PFSK-1 (cell line): ENCODE results near the gene TTLL12.

Experiments used
- FOXP2 ChIP-seq: optimal IDR thresholded peaks from 2 replicates; pipeline ENCODE3; 2011; ENCODE audit warnings: borderline replicate concordance, control low read depth, inconsistent platforms; ENCODE audit not compliant: insufficient read depth; ENCODE audit errors: extremely low read length, extremely low read depth
- POLR2AphosphoS5 ChIP-seq: IDR thresholded peaks from 2 replicates; pipeline ENCODE4 v1.6.1; 2012; ENCODE audit warnings: low read depth, mild to moderate bottlenecking, control low read depth, low read length, moderate library complexity
- REST ChIP-seq, 2 experiments: IDR thresholded peaks; 2 replicates each; pipeline versions ENCODE4 v1.6.1 to v1.8.0; 2011 to 2012; ENCODE audit warnings: low read depth in 2 of 2, low read length in 2 of 2, control low read depth in 1 of 2, inconsistent platforms in 1 of 2, mild to moderate bottlenecking in 1 of 2, moderate library complexity in 1 of 2; ENCODE audit not compliant: insufficient read depth in 1 of 2
- SIN3A ChIP-seq: IDR thresholded peaks from 2 replicates; pipeline ENCODE4 v1.6.1; 2012; ENCODE audit warnings: mild to moderate bottlenecking, low read length, moderate library complexity, borderline replicate concordance; ENCODE audit not compliant: insufficient read depth
- TAF1 ChIP-seq: IDR thresholded peaks from 2 replicates; pipeline ENCODE4 v1.6.1; 2012; ENCODE audit warnings: low read length, control low read depth, borderline replicate concordance; ENCODE audit not compliant: insufficient read depth

Gene TTLL12

DNA sequence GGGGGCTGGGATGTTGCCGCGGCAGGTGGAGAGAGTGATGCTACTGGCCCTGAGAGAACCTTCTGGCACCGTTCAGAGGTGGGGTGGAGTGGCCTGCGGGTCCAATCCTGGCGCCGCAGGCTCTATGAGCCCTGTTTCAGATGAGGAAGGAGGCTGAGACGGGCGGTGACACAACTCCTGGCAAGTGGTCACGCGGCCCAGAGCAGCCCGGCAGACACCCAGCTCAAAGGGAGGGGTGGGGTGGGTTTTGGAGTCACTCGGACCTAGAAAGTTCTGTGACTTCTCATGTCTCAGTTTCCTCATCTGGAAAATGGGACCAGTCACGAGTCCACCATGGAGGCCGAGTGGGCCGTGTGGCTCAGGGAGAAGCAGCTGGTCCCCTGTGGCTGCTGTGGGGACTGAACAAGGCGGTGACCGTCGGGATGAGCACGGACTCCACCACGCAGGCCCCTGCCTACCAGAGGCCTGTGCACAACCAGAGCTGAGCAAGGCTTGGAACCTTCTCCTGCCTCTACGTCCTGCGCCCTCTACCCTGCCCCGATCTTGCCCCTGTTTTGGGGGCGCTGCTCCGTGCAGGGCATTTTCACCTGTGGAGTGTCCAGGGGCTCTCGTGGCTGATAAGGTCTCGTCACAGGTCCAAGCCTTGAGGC lies 31.9 kb downstream of the TTLL12 start:
- no peak for TF ChIP-seq SIN3A

DNA sequence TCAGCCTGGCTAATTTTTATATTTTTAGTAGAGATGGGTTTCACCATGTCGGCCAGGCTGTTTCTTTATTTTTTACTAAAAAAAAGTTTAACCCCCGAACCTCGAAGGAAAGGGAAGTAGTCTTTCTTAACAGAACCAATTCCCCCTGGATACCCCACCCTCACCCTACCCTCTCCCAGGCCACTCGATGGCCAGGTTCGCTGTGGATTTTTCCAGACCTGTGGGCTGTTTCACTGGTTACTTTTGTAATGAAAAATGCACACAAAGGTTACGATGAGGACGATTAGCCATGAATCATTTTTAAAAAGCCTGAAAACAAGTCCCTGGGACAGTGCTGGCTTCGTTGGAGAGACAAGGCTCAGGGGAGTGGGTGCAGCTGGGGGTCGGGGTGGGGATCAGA lies 33.0 kb downstream of the TTLL12 start:
- TF ChIP-seq REST (IDR thresholded peaks at IDR 0.05; ENCODE audit: insufficient read depth in 1 of 2, low read depth in 2 of 2, low read length in 2 of 2) (no peak), SIN3A (no peak), POLR2AphosphoS5 (no peak)

- TF ChIP-seq REST (IDR thresholded peaks at IDR 0.05; ENCODE audit: insufficient read depth in 1 of 2, low read depth in 2 of 2, low read length in 2 of 2), result no peak
- no peak for TF ChIP-seq POLR2AphosphoS5
- no peak for TF ChIP-seq TAF1
- TF ChIP-seq FOXP2, result no peak
- TF ChIP-seq SIN3A, result no peak; the same call in 1 of the 2 replicates
Observed at GRCh38 chr22:43152357-43153071, 34.4 kb downstream of the TTLL12 start.

- TF ChIP-seq TAF1 (no peak), FOXP2 (no peak), POLR2AphosphoS5 (no peak), SIN3A (no peak), REST (IDR thresholded peaks at IDR 0.05; ENCODE audit: insufficient read depth in 1 of 2, low read depth in 2 of 2, low read length in 2 of 2) (no peak)
Observed at GRCh38 chr22:43152003-43152356, 35.0 kb downstream of the TTLL12 start.

DNA sequence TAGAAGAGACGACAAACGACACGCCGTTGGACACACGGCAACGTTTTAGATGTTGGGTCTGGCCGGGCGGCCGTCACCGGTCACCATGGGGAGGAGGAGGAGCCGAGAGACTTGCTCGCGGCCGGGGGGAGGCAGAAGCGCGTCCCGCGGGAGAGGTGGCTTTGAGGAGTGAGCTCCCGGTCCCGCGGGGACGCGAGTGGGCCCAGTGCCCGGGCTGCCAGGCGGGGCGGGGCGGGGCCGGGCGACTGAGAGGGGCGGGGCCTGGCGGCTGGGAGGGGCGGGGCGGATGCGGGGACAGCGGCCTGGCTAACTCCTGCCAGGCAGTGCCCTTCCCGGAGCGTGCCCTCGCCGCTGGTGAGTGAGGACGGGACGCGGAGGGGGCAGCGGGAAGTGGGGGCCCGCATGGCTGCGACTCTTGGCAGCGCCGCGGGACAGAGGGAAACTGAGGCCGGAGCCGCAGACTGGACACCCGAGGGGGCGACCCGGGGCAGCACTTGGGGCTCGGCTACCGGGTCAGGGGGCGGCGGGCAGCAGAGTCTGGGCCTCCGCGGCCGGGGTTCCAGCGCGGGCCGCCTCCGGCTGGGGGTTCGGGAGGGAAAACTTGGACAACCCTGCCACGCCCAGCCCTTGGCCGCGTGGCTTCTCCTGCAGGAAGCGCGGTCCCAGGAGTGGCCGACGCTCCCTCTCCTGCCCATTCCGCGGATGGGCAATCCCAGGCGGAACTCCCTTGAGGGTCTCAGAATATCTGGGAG lies 35.5 kb downstream of the TTLL12 start, which contains the start of gene TSPO:
TSS of gene TSPO (plus strand) at position 309 of the 752 bp plus-strand sequence. CDS start 7,680 bp downstream, outside the sequence.
- TF ChIP-seq FOXP2, result peak; percentile 30
- no peak for TF ChIP-seq TAF1

GRCh38 chr22:43150731-43151206 lies 36.2 kb downstream of the TTLL12 start:
- TF ChIP-seq SIN3A, result no peak
- TF ChIP-seq FOXP2, result no peak
- no peak for TF ChIP-seq REST (IDR thresholded peaks at IDR 0.05; ENCODE audit: insufficient read depth in 1 of 2, low read depth in 2 of 2, low read length in 2 of 2)
- TF ChIP-seq TAF1, result no peak
- TF ChIP-seq POLR2AphosphoS5, result no peak
